Measurements from ENCODE around the gene SAMD8. TPM values are rescaled to one million over a fixed set of nuclear protein-coding genes. Genes with fewer than 3 reads are reported as not detected.
"Not testable (repeated sequence)": the region's sequence is repeated elsewhere in the genome, so short reads cannot be mapped to it uniquely, and the experiment has no call there.

Gene SAMD8
- total RNA-seq, 1 experiment from 2014 or later, result 17.1 TPM

DNA sequence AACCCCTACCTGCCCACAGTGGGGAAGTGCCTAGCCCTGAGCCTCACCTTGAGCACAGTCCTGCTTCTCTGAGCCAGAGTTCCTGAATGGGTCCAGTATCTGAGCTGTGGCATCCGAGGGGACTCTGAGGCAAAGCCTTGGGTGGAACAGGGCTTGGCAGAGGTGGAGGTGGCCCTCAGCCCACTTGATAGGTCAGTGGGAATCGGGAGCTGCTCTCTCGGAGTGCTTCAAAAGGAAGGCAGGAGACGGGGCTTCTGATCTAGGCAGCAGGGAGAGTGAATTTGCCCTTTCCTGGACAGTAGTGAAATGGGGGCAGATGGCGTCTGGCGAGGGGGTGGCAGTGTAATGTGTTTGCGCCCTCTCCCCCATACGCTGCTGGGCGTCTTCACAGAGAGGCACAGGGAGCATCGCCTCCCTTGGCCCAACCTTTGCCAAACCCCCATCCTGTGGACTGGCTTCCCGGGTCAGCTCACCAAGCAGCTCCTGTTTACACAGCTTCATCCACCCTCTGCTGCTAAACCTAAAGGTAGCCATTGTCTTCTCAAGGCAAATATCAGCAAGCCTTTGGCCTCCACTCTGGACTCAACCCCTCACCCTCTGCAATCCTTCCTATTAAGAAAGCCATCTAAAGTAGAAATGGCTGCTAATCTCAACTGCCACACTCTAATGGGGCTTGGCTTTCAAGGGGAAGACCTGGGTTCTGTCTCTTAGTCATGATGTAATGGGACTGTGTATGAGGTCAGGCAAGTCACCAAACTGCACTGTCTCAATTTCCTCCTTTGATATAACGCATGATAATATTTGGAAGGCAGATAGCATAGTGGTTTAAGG lies 78.0 kb downstream of the SAMD8 start:
- POLR2A ChIA-PET (ENCODE audit: low non-redundant PET), result no interaction called here
- H3K4me1 ChIP-seq (ENCODE audit: insufficient read depth, low read length, poor library complexity, severe bottlenecking), result no peaks in the 10 kb centered on the region
- H3K27ac ChIP-seq (ENCODE audit: low read depth, low read length, poor library complexity, severe bottlenecking), result no peak overlapping the region
- no peaks in the 10 kb centered on the region for H3K36me3 ChIP-seq (ENCODE audit: insufficient read depth, low read length, poor library complexity, severe bottlenecking)
- CTCF ChIA-PET, result no interaction called here
- BruUV-seq (replicated peaks), result no TSS peak
- DNase-seq (ENCODE audit: low spot score), result no peak
- intact Hi-C loops (cut with micrococcal nuclease; ENCODE audit: unreplicated experiment), result no loop called here
- H3K27me3 ChIP-seq (replicated peaks; ENCODE audit: insufficient read depth, low read depth, low read length, poor library complexity), result no peaks in the 10 kb centered on the region
- H3K9me3 ChIP-seq (ENCODE audit: low read depth, low read length, poor library complexity, severe bottlenecking), result no peaks in the 10 kb centered on the region
- no peak overlapping the region for H3K4me3 ChIP-seq (ENCODE audit: low read depth, low read length, poor library complexity, severe bottlenecking)
- TF ChIP-seq, protein P1, sequence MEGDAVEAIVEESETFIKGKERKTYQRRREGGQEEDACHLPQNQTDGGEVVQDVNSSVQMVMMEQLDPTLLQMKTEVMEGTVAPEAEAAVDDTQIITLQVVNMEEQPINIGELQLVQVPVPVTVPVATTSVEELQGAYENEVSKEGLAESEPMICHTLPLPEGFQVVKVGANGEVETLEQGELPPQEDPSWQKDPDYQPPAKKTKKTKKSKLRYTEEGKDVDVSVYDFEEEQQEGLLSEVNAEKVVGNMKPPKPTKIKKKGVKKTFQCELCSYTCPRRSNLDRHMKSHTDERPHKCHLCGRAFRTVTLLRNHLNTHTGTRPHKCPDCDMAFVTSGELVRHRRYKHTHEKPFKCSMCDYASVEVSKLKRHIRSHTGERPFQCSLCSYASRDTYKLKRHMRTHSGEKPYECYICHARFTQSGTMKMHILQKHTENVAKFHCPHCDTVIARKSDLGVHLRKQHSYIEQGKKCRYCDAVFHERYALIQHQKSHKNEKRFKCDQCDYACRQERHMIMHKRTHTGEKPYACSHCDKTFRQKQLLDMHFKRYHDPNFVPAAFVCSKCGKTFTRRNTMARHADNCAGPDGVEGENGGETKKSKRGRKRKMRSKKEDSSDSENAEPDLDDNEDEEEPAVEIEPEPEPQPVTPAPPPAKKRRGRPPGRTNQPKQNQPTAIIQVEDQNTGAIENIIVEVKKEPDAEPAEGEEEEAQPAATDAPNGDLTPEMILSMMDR (conservative IDR thresholded peaks at IDR 0.05; ENCODE audit: low read depth, low read length), result no peak

DNA sequence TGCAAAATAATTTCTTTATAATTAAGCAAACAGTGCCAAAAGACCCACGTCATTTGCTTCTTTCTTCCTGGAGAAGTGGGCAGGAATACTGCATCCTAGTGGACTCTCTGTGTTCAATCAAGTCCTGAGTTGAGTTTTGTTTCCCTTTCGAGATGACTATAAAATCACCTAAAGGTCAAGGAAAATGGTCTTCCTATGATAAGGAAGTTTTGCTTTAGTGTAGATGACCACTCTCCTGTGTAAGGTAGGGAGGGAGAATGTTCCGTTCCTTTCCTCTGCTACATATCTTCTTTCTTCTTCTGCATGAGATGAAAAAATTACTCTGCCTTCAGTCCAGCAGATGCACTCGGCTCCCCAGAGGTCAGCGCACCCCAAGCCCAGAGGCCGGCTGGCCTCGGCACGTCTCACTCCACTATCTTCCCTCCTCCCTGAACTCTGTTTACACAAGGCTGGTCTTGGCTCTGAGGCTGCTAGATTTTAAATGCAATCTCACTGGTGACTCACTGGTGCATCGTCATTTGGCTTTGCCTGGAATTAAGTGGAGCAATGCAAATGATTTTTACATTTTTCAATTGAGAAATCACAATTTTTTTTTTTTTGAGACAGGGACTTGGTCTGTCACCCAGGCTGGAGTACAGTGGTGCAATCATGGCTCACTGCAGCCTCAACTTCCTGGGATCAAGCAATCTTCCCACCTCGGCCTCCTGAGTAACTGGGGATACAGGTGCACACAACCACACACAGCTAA lies 80.5 kb downstream of the SAMD8 start:
- no peak overlapping the region for H3K27ac ChIP-seq (ENCODE audit: low read depth, low read length, poor library complexity, severe bottlenecking)
- no peaks in the 10 kb centered on the region for H3K4me1 ChIP-seq (ENCODE audit: insufficient read depth, low read length, poor library complexity, severe bottlenecking)
- no peak for DNase-seq (ENCODE audit: low spot score)
- TF ChIP-seq EZH2 (IDR thresholded peaks at IDR 0.05; ENCODE audit: borderline replicate concordance, low read depth, low read length, poor library complexity, severe bottlenecking), result no peak
- TF ChIP-seq, protein P1 (conservative IDR thresholded peaks at IDR 0.05; ENCODE audit: low read depth, low read length), result no peak
- H3K4me3 ChIP-seq (ENCODE audit: low read depth, low read length, poor library complexity, severe bottlenecking), result no peak overlapping the region
- CTCF ChIA-PET, result no interaction called here
- no peaks in the 10 kb centered on the region for H3K36me3 ChIP-seq (ENCODE audit: insufficient read depth, low read length, poor library complexity, severe bottlenecking)
- BruUV-seq (replicated peaks), result no TSS peak
- intact Hi-C loops (cut with micrococcal nuclease; ENCODE audit: unreplicated experiment), result no loop called here
- H3K9me3 ChIP-seq (ENCODE audit: low read depth, low read length, poor library complexity, severe bottlenecking), result no peaks in the 10 kb centered on the region
- no peaks in the 10 kb centered on the region for H3K27me3 ChIP-seq (replicated peaks; ENCODE audit: insufficient read depth, low read depth, low read length, poor library complexity)
- POLR2A ChIA-PET (ENCODE audit: low non-redundant PET), result no interaction called here

DNA sequence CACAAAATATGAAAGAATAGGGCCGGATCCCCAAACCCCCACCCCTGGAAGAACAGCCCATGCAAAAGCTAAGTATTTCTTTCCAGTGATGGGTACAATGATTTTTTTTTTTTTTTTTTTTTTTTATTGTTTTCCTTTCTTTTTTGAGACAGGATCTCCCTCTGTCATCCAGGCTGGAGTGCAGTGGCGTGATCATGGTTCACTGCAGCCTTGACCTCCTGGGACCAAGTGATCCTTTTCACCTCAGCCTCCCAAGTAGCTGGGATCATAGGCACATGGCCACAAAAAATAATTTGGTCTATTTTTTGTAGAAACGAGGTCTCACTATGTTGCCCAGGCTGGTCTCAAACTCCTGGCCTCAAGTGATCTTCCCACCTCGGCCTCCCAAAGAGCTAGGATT lies 83.2 kb downstream of the SAMD8 start:
- intact Hi-C loops (cut with micrococcal nuclease; ENCODE audit: unreplicated experiment); H3K27ac ChIP-seq (ENCODE audit: low read depth, low read length, poor library complexity, severe bottlenecking); H3K4me1 ChIP-seq (ENCODE audit: insufficient read depth, low read length, poor library complexity, severe bottlenecking); H3K27me3 ChIP-seq (replicated peaks; ENCODE audit: insufficient read depth, low read depth, low read length, poor library complexity); BruUV-seq (replicated peaks); H3K9me3 ChIP-seq (ENCODE audit: low read depth, low read length, poor library complexity, severe bottlenecking); DNase-seq (ENCODE audit: low spot score); H3K4me3 ChIP-seq (ENCODE audit: low read depth, low read length, poor library complexity, severe bottlenecking); CTCF ChIA-PET; H3K36me3 ChIP-seq (ENCODE audit: insufficient read depth, low read length, poor library complexity, severe bottlenecking): not testable (repeated sequence)
- POLR2A ChIA-PET (ENCODE audit: low non-redundant PET), result interaction anchor here (0.6 kb wide), 1 partner anchor 285 kb away, joined by 6 read pairs; no protein-coding TSS in a partner anchor
